ENCODE results near the gene CAMK2G. TPM values are rescaled to one million over a fixed set of nuclear protein-coding genes. Genes with fewer than 3 reads are reported as not detected.

CAMK2G gene
- total RNA-seq (2022; extraction: Qiagen RNA extraction), result 16.9 to 20.8 TPM (median 19.1 TPM) in 5 replicates

GRCh38 chr10:73874267-73875138, at the start of gene CAMK2G:
CAMK2G (minus strand) TSS chr10:73874555; CDS start chr10:73874461, 94 bp downstream.

GRCh38 chr10:73910764-73911552, 36.6 kb upstream of the CAMK2G start, which contains the start of gene PLAU:
PLAU (plus strand) TSS chr10:73911132; CDS start chr10:73911556, 424 bp downstream.

GRCh38 chr10:73785211-73785720, 89.1 kb downstream of the CAMK2G start, which contains the start of gene ZSWIM8:
ZSWIM8 (plus strand) TSS chr10:73785606; CDS start chr10:73785879, 273 bp downstream.

GRCh38 chr10:73781879-73782748, 92.2 kb downstream of the CAMK2G start, which contains the start of gene CHCHD1:
CHCHD1 (plus strand) TSS chr10:73782048; CDS start chr10:73782076, 28 bp downstream.

Other genes with a start within 250 kb of the CAMK2G start
- not detected in 5 replicates for gene MYOZ1, start 233.1 kb downstream of the CAMK2G start, total RNA-seq (2022; extraction: Qiagen RNA extraction)
- not detected in 5 replicates for gene SYNPO2L, start 218.5 kb downstream of the CAMK2G start, total RNA-seq (2022; extraction: Qiagen RNA extraction)
- 1.9 to 3.1 TPM (median 1.9 TPM) in 5 replicates for gene AGAP5, start 176.4 kb downstream of the CAMK2G start, total RNA-seq (2022; extraction: Qiagen RNA extraction)
- 44.7 to 57.9 TPM (median 56.7 TPM) in 5 replicates for gene SEC24C, start 130.2 kb downstream of the CAMK2G start, total RNA-seq (2022; extraction: Qiagen RNA extraction)
- 62.1 to 69.8 TPM (median 68.1 TPM) in 5 replicates for gene CHCHD1, start 92.5 kb downstream of the CAMK2G start, total RNA-seq (2022; extraction: Qiagen RNA extraction)
- gene ZSWIM8, start 88.9 kb downstream of the CAMK2G start, total RNA-seq (2022; extraction: Qiagen RNA extraction), result 38.0 to 43.5 TPM (median 38.4 TPM) in 5 replicates
- gene NDST2, start 63.0 kb downstream of the CAMK2G start, total RNA-seq (2022; extraction: Qiagen RNA extraction), result 12.1 to 19.9 TPM (median 15.0 TPM) in 5 replicates
- 102 to 121 TPM (median 116 TPM) in 5 replicates for gene PLAU, start 36.6 kb upstream of the CAMK2G start, total RNA-seq (2022; extraction: Qiagen RNA extraction)
- 153 to 228 TPM (median 198 TPM) in 5 replicates for gene VCL, start 123.6 kb upstream of the CAMK2G start, total RNA-seq (2022; extraction: Qiagen RNA extraction)